GM12873 (cell line): Measurements from ENCODE around the gene TKTL1.
"Not testable (repeated sequence)": the region's sequence is repeated elsewhere in the genome, so short reads cannot be mapped to it uniquely, and the experiment has no call there.

Experiments
- TF ChIP-seq, protein P1 (sequence below): IDR thresholded peaks from 2 replicates; pipeline ENCODE4 v1.5.1; 2012; ENCODE audit warnings: low read depth, mild to moderate bottlenecking, moderate library complexity, low read length, control low read depth; ENCODE audit not compliant: insufficient read depth; ENCODE audit errors: missing control alignments

TKTL1 gene

GRCh38 chrX:154295664-154296310, at the start of gene TKTL1:
TKTL1 (plus strand) TSS chrX:154295795; CDS start chrX:154295860, 65 bp downstream.
- TF ChIP-seq, protein P1, sequence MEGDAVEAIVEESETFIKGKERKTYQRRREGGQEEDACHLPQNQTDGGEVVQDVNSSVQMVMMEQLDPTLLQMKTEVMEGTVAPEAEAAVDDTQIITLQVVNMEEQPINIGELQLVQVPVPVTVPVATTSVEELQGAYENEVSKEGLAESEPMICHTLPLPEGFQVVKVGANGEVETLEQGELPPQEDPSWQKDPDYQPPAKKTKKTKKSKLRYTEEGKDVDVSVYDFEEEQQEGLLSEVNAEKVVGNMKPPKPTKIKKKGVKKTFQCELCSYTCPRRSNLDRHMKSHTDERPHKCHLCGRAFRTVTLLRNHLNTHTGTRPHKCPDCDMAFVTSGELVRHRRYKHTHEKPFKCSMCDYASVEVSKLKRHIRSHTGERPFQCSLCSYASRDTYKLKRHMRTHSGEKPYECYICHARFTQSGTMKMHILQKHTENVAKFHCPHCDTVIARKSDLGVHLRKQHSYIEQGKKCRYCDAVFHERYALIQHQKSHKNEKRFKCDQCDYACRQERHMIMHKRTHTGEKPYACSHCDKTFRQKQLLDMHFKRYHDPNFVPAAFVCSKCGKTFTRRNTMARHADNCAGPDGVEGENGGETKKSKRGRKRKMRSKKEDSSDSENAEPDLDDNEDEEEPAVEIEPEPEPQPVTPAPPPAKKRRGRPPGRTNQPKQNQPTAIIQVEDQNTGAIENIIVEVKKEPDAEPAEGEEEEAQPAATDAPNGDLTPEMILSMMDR = no peak

GRCh38 chrX:154257282-154257681, 38.3 kb upstream of the TKTL1 start, which contains the start of gene OPN1MW3:
OPN1MW3 (plus strand) TSS chrX:154257582; CDS start chrX:154257620, 38 bp downstream.
- TF ChIP-seq, protein P1 = not testable (repeated sequence)

DNA sequence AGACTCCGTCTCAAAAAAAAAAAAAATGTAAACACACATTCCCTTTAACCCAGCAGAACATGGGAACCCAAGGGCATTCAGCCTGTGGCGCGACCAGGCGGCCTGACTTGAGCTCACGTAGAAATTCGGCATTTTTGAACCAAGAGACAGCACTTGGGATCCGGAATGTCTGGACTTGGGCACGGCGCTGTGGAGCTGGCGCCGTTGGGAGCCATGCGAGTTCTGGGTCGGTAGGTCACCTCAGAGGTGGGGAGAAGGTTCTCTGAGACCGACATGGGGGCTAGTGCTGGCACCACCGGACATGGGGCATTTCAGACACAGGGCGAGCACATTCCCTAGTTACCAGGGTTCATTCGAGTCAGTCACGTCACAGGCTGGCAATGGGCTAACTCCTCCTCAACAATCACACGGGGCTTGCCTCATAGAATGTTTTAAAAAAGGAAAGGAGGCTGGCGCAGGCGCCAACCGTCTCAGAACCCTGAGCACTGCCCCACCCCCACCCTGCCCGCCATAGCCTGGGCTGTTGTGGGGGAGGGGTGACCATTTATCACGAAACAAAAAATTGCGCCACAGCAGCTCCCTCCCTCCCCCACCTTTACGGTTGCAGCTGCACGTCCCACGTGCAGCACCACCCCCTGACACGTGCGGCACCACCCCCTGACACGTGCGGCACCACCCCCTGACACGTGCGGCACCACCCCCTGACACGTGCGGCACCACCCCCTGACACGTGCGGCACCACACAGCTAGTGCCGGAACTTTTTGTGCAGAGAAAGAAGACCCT, 612 bp upstream of the TKTL1 start, which contains the start of gene TEX28:
TSS of gene TEX28 (minus strand) at position 334 of the 784 bp plus-strand sequence. CDS start 3,007 bp downstream, outside the sequence.
- TF ChIP-seq, protein P1 = no peak

GRCh38 chrX:154296731-154297130, 1.1 kb downstream of the TKTL1 start:
- TF ChIP-seq, protein P1 = no peak

- TF ChIP-seq, protein P1 = no peak
Measured at GRCh38 chrX:154298312-154298711, 2.7 kb downstream of the TKTL1 start.

DNA sequence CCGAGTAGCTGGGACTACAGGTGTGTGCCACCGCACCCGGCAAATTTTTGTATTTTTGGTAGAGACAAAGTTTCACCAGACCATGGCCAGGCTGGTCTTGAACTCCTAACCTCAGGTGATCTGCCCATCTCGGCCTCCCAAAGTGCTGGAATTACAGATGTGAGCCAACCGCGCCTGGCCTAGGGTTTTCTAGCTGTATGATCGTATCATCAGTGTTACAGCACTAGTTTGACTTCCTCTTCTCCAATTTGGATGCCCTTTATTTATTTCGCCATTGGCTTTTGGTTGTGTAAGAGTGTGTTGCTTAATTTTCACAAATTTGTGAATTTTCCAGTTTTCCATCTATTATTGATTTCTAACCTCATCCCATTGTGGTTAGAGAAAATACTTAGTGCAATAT, 5.2 kb downstream of the TKTL1 start:
- TF ChIP-seq, protein P1 = no peak

DNA sequence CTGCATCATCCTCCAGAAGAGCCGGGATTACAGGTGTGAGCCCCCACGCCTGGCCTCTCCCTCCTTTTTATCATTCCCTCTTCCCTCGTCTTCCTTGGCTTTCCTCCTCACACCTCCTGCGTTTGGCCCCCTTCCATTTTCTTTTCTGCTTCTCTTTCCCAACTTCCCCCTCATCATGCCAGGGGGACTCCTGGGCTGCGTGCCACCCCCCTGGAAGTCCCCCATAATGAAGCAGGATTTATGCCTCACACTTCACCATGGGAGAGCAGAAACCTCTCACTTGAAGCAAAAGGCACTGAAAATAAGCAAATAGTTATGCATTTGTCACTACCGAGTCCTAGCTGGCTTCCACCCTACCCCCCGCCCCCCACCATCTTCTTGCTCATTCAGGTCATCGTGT, 7.9 kb downstream of the TKTL1 start:
- TF ChIP-seq, protein P1 = no peak
